GOT3 (cell line): Measurements from ENCODE around the gene ATG7.
"Not testable (repeated sequence)": the region's sequence is repeated elsewhere in the genome, so short reads cannot be mapped to it uniquely, and the experiment has no call there.

Source experiments
- DNase-seq: peaks from one replicate; lab custom pipeline; 2025; ENCODE audit warnings: mixed read lengths; lab: John Stamatoyannopoulos, UW

ATG7 gene

GRCh38 chr3:11510001-11510340 lies 237.8 kb downstream of the ATG7 start:
- no peak for DNase-seq

- no peak for DNase-seq
Measured at GRCh38 chr3:11510356-11510755, 238.2 kb downstream of the ATG7 start.

GRCh38 chr3:11511606-11512005 lies 239.4 kb downstream of the ATG7 start:
- DNase-seq: not testable (repeated sequence)

- DNase-seq: not testable (repeated sequence)
Measured at GRCh38 chr3:11513125-11513816, 241.1 kb downstream of the ATG7 start.

DNA sequence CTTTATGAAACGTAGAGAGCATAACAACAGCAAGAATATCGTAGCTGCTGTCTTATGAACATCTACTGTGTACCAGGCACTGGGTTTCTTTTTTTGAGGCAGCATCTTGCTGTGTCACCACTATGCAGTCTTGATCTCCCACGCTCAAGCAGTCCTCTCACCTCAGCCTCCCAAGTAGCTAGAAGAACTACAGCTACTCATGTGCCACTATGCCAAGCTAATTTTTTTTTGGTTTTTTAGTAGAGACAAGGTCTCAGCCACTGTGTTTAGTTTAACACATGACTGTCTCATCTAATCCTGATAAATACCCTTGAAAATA lies 241.6 kb downstream of the ATG7 start:
- no peak for DNase-seq

DNA sequence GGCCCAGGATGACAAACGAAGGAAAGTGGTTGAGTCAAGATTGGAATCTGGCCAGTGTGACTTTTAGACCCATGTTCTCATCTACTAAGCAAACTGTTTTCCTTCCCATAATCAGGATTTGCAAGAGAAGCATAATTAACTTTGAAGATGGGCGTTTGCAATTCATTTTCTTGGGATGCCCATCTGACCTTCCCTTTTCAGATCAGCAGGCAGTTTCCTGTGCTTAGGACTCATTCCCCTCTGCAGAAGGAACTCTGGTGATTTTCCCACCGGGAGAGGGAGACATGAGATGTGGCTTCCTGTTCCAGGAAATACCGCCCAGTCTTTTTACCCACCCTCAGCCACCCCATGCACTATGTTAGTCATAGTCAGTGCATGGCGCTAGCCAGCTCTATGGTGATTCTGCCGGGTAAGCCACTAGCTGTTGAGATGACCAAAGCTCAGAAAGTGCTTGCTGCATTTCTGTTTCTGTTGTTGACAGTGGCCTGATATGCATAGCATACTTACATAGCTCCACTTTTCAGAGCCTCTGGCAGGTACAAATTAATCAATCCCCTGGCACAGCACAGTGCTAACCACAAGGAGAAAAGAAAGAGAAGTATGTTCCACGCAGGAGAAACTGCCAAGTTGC lies 242.1 kb downstream of the ATG7 start:
- no peak for DNase-seq

GRCh38 chr3:11517601-11518000 lies 245.4 kb downstream of the ATG7 start:
- no peak for DNase-seq

DNA sequence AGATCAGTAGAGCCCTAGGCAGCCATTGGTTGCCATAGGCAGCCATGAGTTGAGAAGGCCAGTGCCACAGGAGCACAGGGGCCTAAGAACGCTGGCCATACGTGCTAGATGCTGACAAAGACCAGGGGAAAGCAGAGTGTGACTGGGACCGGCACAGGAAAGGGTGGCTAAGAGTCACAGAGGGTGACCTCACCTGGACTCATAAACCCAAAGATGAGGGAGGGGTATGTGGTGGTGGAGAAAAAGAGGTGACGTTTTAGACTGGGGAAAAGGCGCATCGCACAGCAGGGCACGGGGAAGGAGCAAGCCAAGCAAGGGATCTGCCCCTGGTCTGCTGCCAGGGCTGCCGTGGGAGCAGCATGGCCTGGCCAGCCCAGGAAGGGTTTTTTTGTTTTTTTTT lies 249.0 kb downstream of the ATG7 start:
- no peak for DNase-seq

DNA sequence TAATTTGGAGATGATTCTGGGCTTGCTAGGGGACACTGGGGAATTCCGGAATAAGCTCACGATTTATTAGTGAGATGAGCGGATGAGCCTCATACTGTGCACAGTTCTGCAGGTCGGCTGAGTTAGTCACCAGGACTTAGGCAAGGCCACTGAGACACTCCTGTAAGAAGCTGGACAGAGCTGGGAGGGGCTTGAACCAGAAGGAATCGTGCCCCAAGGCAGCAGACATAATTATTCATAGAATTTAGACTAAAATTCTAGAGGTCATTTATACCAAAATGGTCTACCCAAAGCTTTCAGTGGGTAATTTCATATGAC lies 250.2 kb downstream of the ATG7 start:
- DNase-seq: no peak

DNA sequence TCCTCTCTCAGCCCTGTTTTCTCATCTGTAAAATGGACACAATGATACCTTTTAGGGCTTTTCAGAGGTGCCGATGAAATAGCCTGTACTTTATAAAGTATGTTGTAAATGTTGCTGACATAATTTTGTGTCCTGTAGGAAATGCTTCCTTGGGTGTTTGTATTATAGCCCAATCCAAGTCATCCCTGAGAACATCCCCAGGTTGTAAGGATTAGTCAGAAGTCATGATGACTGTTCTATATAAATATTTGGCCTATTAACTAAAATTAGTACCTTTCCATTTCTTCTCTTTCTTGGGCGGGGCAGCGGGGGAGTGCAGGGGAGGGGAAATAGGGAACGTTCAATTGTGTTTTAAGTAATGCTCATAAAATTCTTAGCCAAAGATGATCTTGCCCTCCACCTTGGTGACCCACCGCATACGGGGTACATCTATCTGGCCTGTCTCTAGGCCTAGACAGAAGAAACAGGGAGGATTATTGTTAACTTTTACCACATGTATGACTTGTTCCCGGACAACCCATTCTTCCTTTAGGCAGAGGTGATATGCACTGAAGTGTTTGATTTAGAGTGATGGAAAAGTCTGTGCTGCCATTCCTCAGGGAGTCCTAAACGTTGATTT lies 250.9 kb downstream of the ATG7 start:
- DNase-seq: no peak

DNA sequence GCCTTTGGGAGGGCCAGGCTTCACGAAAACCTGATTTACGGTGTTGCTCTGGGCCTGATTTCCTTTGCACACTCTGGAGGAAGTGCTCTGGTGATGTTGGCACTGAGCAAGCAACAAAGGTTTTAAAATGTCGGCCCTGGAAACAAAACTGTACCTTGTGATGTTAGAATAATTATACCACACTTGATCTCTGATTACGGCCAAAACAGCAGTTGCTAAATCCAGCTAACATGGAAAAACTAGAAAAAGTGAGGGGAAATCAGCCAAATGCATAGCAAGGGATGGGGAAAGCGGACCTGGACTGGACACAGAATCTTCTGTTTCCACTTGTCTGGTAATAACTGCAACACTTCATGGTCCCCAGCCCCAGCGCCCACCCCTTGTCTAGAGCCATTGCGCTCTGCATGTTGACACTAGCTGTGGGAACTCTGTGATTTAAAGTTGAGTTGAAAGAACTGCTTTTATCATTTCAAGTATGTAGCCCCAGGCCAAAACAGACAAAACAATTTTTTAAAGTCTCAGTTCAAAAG lies 251.4 kb downstream of the ATG7 start:
- no peak for DNase-seq

DNA sequence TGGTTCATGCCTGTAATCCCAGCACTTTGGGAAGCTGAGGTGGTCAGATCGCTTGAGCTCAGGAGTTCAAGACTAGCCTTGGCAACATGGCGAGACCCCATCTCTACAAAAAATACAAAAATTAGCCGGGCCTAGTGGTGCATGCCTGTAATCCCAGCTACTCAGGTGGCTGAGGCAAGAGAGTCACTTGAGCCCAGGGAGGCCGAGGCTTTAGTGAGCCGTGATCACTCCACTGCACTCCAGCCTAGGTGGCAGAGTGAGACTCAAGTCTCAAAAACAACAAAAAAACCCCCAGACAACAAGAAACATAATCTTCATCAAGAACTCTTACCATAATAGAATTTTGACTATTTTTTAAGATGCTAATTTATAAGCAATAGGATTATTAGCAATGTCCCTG lies 253.9 kb downstream of the ATG7 start:
- DNase-seq: not testable (repeated sequence)

- no peak for DNase-seq
Measured at GRCh38 chr3:11529281-11529680, 257.1 kb downstream of the ATG7 start.

DNA sequence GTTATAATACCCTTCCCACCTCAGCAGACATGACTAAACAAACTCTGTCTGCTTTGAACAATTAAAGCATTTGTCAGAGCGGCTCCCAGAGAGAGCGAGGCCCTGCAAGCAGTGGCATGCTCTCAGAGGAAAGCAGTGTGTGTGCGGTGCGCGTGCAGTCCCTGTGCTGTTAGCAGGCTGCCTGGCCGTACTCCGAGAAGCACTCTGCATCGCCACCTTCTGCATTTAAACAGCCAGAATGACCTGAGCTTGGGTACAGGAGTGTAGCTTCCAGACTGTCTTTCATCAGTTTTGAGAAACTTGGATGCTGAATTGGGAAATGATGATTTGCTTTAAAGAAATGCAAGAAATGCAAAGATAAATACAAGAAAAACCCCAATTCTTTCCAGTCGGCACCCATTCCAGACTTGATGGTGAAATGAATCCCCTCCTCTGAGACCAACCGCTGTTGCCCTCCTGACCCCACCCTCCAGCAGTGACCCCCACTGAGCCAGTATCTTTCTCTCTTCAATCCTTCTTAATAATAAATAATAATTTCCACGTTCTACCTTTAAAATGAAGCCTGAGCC lies 258.0 kb downstream of the ATG7 start:
- DNase-seq: no peak

DNA sequence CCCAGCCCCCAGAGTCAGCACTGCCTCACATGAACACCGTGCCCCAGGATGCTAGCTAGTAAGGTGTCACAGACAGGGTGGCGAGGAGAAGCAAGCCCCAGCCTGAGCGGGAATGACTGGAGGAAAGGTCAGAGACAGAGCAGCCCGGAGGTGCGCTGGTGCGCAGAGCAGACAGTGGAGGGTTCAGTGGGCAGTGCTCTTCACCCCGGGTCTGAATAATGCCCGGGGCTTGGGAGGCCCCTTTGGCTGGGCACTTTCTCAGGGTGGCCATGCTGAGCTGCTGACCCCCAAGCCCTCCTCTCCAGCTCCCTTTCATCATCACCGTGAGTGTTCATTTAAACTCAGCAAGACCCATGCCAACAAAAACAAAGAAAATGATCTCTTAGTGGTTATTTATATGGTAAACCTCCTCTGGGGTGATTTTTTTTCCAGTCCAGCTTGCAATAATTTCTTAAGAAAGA lies 260.8 kb downstream of the ATG7 start:
- no peak for DNase-seq

DNA sequence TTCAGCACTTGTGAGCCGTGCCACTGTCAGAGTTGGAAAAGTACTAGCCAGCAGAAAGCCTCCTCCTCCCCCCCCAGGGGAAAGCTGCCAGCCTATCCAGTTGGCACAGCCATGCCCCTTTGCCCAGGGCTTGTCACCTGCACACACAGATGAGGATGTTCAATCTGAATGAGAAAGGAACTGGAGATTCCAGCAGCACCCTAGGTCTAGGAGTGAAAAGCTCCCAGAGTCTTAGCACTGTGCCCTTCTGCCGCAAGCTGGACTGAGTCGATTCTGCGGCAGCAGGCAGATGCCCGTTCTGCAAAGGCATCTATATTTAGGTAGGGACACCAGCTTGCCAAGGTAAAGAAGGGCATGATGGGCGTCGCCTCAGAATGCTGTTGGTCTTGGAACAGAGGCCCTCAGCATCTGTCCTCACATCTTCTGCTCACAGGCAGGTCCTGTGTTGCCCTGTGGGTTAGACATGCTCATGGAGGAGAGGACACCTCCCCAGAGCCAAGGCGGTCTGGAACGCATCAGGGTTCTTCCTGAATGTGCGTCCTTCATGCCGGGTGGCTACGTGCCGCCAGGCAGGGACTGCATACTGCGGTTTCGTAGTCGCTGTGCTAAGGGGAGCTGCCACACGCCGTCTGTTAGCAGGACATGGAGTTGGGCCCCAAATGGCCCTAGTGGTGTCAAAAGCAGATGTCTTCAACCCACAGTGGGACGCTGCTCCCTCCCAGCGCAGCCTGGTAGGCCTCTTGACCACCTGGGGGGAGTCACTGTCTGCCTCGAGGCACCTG lies 262.0 kb downstream of the ATG7 start:
- DNase-seq: no peak

GRCh38 chr3:11534793-11535101 lies 262.6 kb downstream of the ATG7 start:
- DNase-seq: no peak

GRCh38 chr3:11535243-11535960 lies 263.2 kb downstream of the ATG7 start:
- DNase-seq: no peak

- DNase-seq: no peak
Measured at GRCh38 chr3:11536132-11536935, 264.1 kb downstream of the ATG7 start.

- no peak for DNase-seq
Measured at GRCh38 chr3:11536936-11537612, 264.9 kb downstream of the ATG7 start.

DNA sequence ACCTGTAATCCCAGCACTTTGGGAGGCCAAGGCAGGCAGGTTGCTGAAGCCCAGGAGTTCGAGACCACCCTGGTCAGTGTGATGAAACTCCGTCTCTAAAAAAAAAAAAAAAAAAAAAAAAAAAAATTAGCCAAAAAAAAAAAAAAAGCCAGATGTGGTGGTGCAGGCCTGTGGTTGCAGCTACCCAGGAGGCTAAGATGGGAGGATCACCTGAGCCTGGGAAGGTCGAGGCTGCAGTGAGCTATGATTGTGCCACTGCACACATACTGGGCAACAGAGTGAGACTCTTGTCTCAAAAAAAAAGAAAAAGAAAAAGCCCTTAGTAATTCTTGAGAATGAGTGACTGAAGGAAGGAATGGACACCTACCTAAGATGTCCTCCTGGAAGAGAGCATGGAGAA lies 266.4 kb downstream of the ATG7 start:
- DNase-seq: no peak
